HG03280 (cell line): Measurements from ENCODE around the gene MS4A4A.
"Not testable (repeated sequence)": the region's sequence is repeated elsewhere in the genome, so short reads cannot be mapped to it uniquely, and the experiment has no call there.

Experiments
- ATAC-seq: cut with Tn5 transposase; IDR thresholded peaks from one replicate; pipeline ENCODE4 v1.9.1; 2021; ENCODE audit warnings: mild to moderate bottlenecking, moderate library complexity; ENCODE audit not compliant: unreplicated experiment

Gene MS4A4A

GRCh38 chr11:60280412-60280811, at the start of gene MS4A4A:
TSS of gene MS4A4A (plus strand) at chr11:60280666. CDS start at chr11:60280676, 10 bp downstream.
- no peak for ATAC-seq

GRCh38 chr11:60230681-60231080, 49.8 kb upstream of the MS4A4A start:
- ATAC-seq = no peak

GRCh38 chr11:60235321-60235720, 45.1 kb upstream of the MS4A4A start:
- ATAC-seq = no peak

- no peak for ATAC-seq
Observed at GRCh38 chr11:60240662-60241061, 39.8 kb upstream of the MS4A4A start.

- no peak for ATAC-seq
Observed at GRCh38 chr11:60241786-60242185, 38.7 kb upstream of the MS4A4A start.

GRCh38 chr11:60242740-60243239, 37.7 kb upstream of the MS4A4A start, which contains the start of gene MS4A4E:
TSS of gene MS4A4E (minus strand) at chr11:60243137. CDS start at chr11:60230055, 13,082 bp downstream.
- ATAC-seq = no peak

GRCh38 chr11:60251485-60252212, 28.8 kb upstream of the MS4A4A start:
- ATAC-seq = no peak

- ATAC-seq = no peak
Observed at GRCh38 chr11:60252213-60253108, 28.0 kb upstream of the MS4A4A start.

- no peak for ATAC-seq
Observed at GRCh38 chr11:60257956-60258722, 22.3 kb upstream of the MS4A4A start.

GRCh38 chr11:60261014-60261413, 19.5 kb upstream of the MS4A4A start:
- ATAC-seq = no peak

GRCh38 chr11:60263402-60263801, 17.1 kb upstream of the MS4A4A start:
- ATAC-seq = no peak

GRCh38 chr11:60264644-60265043, 15.8 kb upstream of the MS4A4A start:
- no peak for ATAC-seq

GRCh38 chr11:60265373-60266214, 14.9 kb upstream of the MS4A4A start:
- ATAC-seq = no peak

- no peak for ATAC-seq
Observed at GRCh38 chr11:60274416-60274815, 6.0 kb upstream of the MS4A4A start.

GRCh38 chr11:60281485-60281884, 1.0 kb downstream of the MS4A4A start:
- ATAC-seq = no peak

- no peak for ATAC-seq
Observed at GRCh38 chr11:60282286-60282685, 1.8 kb downstream of the MS4A4A start.

GRCh38 chr11:60285411-60286126, 5.1 kb downstream of the MS4A4A start:
- ATAC-seq = not testable (repeated sequence)

- ATAC-seq = no peak
Observed at GRCh38 chr11:60288531-60288930, 8.1 kb downstream of the MS4A4A start.

- ATAC-seq = no peak
Observed at GRCh38 chr11:60292145-60292544, 11.7 kb downstream of the MS4A4A start.
